ENCODE measurements around the gene CAB39. TPM values are rescaled to one million over a fixed set of nuclear protein-coding genes. Genes with fewer than 3 reads are reported as not detected.

The CAB39 gene
- total RNA-seq, 1 experiment from 2014 or later = 91.7 TPM

DNA sequence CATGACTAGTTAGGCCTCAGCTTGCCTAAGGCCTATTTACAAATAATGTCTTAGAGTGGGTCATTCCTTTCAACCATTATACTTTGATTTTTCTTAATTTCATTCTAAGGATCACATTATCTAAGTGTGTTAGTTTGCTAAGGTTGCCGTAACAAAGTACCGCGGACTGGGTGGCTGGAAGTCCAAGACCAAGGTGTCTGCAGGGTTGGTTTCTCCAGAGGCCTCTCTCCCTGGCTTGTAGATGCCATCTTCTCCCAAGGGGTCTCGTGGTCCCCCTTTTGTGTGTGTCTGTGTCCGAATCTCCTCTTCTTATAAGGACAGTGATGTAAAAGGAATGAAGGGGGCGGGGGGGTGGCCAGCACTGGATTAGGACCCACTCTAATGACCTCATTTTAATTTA is 133.7 kb downstream of the CAB39 start:
- H3K27ac Mint-ChIP-seq (ENCODE audit: low read depth, unreplicated experiment) = no peak overlapping the region
- POLR2A ChIA-PET = interaction anchor here (0.5 kb wide), 1 partner anchor 50 kb away, joined by 3 read pairs; no protein-coding TSS in a partner anchor
- H3K36me3 Mint-ChIP-seq (ENCODE audit: insufficient read depth, unreplicated experiment) = peaks cover 5% of the 10 kb centered on the region
- no peak overlapping the region for H3K4me3 Mint-ChIP-seq (ENCODE audit: unreplicated experiment)
- peaks cover 20% of the 10 kb centered on the region for H3K4me1 Mint-ChIP-seq (ENCODE audit: insufficient read depth, unreplicated experiment)
- no TSS peak for BruUV-seq (replicated peaks)
- no peaks in the 10 kb centered on the region for H3K9me3 Mint-ChIP-seq (ENCODE audit: unreplicated experiment)
- peaks cover 32% of the 10 kb centered on the region for H3K27me3 Mint-ChIP-seq (ENCODE audit: insufficient read depth, unreplicated experiment)
- DNase-seq (ENCODE audit: unreplicated experiment) = no peak
- intact Hi-C loops (cut with micrococcal nuclease) = no loop called here
- CTCF ChIA-PET = interaction anchor here (0.9 to 1.2 kb wide), 3 partner anchors 9 to 22 kb away, joined by 3 to 4 read pairs (median 3); no protein-coding TSS in a partner anchor
- TF ChIP-seq, protein P1, sequence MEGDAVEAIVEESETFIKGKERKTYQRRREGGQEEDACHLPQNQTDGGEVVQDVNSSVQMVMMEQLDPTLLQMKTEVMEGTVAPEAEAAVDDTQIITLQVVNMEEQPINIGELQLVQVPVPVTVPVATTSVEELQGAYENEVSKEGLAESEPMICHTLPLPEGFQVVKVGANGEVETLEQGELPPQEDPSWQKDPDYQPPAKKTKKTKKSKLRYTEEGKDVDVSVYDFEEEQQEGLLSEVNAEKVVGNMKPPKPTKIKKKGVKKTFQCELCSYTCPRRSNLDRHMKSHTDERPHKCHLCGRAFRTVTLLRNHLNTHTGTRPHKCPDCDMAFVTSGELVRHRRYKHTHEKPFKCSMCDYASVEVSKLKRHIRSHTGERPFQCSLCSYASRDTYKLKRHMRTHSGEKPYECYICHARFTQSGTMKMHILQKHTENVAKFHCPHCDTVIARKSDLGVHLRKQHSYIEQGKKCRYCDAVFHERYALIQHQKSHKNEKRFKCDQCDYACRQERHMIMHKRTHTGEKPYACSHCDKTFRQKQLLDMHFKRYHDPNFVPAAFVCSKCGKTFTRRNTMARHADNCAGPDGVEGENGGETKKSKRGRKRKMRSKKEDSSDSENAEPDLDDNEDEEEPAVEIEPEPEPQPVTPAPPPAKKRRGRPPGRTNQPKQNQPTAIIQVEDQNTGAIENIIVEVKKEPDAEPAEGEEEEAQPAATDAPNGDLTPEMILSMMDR (IDR thresholded peaks at IDR 0.05; ENCODE audit: unreplicated experiment) = no peak

DNA sequence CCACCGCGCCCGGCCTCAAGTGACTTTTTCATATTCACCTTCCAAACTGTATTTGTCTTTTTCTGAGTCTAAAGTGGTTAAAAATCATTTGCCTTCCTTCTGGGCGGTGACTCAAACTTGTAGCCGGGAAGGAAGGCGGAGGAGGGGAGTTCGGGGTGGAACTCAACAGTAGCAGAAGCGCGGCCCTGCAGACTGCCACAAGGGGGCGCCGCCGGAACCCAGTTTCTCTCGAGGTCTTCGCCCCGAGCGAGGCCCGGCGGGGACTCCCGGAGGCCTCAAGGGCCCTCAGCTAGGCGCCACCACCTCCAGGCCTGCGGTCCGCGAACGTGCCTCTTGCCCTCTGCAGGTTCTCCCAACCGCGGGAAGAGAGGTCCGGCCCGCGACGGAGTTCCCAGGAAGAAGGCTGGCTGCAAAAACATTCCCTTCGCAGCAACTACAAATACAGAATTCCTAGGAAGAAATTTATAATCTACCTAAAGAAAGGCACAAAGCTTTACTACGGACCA is 135.3 kb downstream of the CAB39 start:
- no TSS peak for BruUV-seq (replicated peaks)
- intact Hi-C loops (cut with micrococcal nuclease) = loop anchor here (1.0 kb wide), 1 partner anchor 139 kb away; no protein-coding TSS in a partner anchor
- CTCF ChIA-PET = interaction anchor here (0.6 to 1.3 kb wide), 6 partner anchors 13 to 210 kb away, joined by 3 to 7 read pairs (median 4); partner anchors contain the start of gene ITM2C
- POLR2A ChIA-PET = no interaction called here
- Mint-ChIP-seq H3K4me1 (ENCODE audit: insufficient read depth, unreplicated experiment) (peaks cover 11% of the 10 kb centered on the region), H3K4me3 (ENCODE audit: unreplicated experiment) (no peak overlapping the region), H3K9me3 (ENCODE audit: unreplicated experiment) (no peaks in the 10 kb centered on the region), H3K27me3 (ENCODE audit: insufficient read depth, unreplicated experiment) (peaks cover 32% of the 10 kb centered on the region), H3K27ac (ENCODE audit: low read depth, unreplicated experiment) (no peak overlapping the region), H3K36me3 (ENCODE audit: insufficient read depth, unreplicated experiment) (peaks cover 5% of the 10 kb centered on the region)
- TF ChIP-seq, protein P1 (IDR thresholded peaks at IDR 0.05; ENCODE audit: unreplicated experiment) = peak; percentile 65
- DNase-seq (ENCODE audit: unreplicated experiment) = peak; percentile 78

DNA sequence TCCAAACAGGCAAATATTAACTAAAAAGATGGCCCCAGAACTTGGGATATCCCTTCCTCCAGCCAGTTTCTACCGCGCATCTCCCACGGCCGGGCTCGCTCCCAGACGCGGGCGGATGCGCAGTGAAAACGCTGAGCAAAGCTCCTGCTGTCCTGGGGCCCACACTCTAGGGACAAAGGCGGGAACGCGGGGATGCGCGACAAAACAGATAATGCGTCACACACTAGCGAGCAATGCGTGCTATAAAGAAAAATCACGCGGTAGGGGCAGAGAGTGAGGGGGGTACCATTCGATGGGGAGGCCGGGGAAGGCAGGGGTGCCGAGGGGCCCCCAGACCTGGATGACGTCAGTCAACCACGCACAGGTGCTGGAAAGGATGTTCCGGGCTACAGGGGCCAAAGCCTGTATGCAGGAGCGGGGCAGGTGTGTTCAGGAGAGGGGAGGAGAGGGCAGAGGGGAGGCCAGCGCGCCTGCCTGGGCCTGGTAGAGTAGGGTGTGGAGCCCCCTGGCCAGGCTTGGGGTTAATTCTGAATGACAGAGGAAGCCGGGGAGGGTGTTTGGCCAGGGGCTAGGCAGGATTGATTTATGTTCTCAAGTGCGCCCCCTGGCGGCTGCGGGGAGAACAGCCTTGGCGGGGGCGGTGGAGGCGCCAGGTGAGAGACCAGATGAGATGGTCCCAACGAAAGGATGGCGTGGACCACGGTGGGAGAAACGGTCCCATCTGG is 137.2 kb downstream of the CAB39 start:
- no TSS peak for BruUV-seq (replicated peaks)
- H3K27me3 Mint-ChIP-seq (ENCODE audit: insufficient read depth, unreplicated experiment) = peaks cover 50% of the 10 kb centered on the region
- intact Hi-C loops (cut with micrococcal nuclease) = loop anchor here (1.0 kb wide), 1 partner anchor 25 kb away; no protein-coding TSS in a partner anchor
- H3K4me3 Mint-ChIP-seq (ENCODE audit: unreplicated experiment) = no peak overlapping the region
- H3K9me3 Mint-ChIP-seq (ENCODE audit: unreplicated experiment) = no peaks in the 10 kb centered on the region
- TF ChIP-seq, protein P1 (IDR thresholded peaks at IDR 0.05; ENCODE audit: unreplicated experiment) = peak; percentile 93
- H3K36me3 Mint-ChIP-seq (ENCODE audit: insufficient read depth, unreplicated experiment) = peaks cover 5% of the 10 kb centered on the region
- ChIA-PET POLR2A (no interaction called here), CTCF (interaction anchor here (0.7 to 0.9 kb wide), 3 partner anchors 26 to 557 kb away, joined by 3 to 6 read pairs (median 4); no protein-coding TSS in a partner anchor)
- peak; percentile 55 for DNase-seq (ENCODE audit: unreplicated experiment)
- peaks cover 11% of the 10 kb centered on the region for H3K4me1 Mint-ChIP-seq (ENCODE audit: insufficient read depth, unreplicated experiment)
- no peak overlapping the region for H3K27ac Mint-ChIP-seq (ENCODE audit: low read depth, unreplicated experiment)

DNA sequence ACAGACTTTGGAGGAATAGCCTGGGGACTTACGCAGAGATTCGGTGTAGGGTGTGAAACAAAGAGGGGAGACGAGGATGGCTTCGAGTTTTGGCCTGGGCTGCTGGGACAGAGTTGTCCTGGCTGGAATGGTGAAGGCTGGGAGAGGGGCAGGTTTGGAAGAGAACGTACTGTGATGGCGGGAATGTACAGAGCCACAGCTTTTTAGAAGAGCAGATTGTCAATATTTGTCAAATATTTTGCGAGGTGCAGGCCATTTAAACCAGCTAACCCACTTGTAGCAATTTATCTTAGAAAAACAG is 137.7 kb downstream of the CAB39 start:
- ChIA-PET CTCF (interaction anchor here (0.5 to 0.7 kb wide), 5 partner anchors 10 to 749 kb away, joined by 3 to 5 read pairs (median 3); no protein-coding TSS in a partner anchor), POLR2A (no interaction called here)
- intact Hi-C loops (cut with micrococcal nuclease) = loop anchor here (1.0 kb wide), 1 partner anchor 26 kb away; no protein-coding TSS in a partner anchor
- BruUV-seq (replicated peaks) = no TSS peak
- DNase-seq (ENCODE audit: unreplicated experiment) = no peak
- Mint-ChIP-seq H3K9me3 (ENCODE audit: unreplicated experiment) (no peaks in the 10 kb centered on the region), H3K36me3 (ENCODE audit: insufficient read depth, unreplicated experiment) (peaks cover 5% of the 10 kb centered on the region), H3K27ac (ENCODE audit: low read depth, unreplicated experiment) (no peak overlapping the region), H3K27me3 (ENCODE audit: insufficient read depth, unreplicated experiment) (peaks cover 53% of the 10 kb centered on the region), H3K4me1 (ENCODE audit: insufficient read depth, unreplicated experiment) (peaks cover 11% of the 10 kb centered on the region), H3K4me3 (ENCODE audit: unreplicated experiment) (no peak overlapping the region)
- TF ChIP-seq, protein P1 (IDR thresholded peaks at IDR 0.05; ENCODE audit: unreplicated experiment) = no peak
